DND-41 (cell line): ENCODE measurements around the gene DPF3.

Experiments used
- ATAC-seq: fragments of 200-7000 bp; cut with Tn5 transposase; 3 replicates; pipeline ENCODE4 v1.9.1; 2021; ENCODE audit warnings: low read depth; ENCODE audit not compliant: insufficient read depth
- DNase-seq: peaks from one replicate; pipeline ENCODE4 v3.0.0-alpha.2; 2020
- H2AFZ ChIP-seq: 2 replicates; pipeline ENCODE4 v1.6.0; 2012; ENCODE audit warnings: low read depth, low read length
- H3K27ac ChIP-seq: 2 replicates; pipeline ENCODE4 v1.5.1; 2012; ENCODE audit warnings: low read length, inconsistent platforms
- H3K27me3 ChIP-seq: fragments of 200-600 bp; sonication (generic); 2 replicates; pipeline ENCODE4 v1.6.0; 2012; ENCODE audit warnings: low read length, mild to moderate bottlenecking, inconsistent platforms; ENCODE audit not compliant: insufficient read depth, poor library complexity
- H3K36me3 ChIP-seq: 2 replicates; pipeline ENCODE4 v1.5.1; 2012; ENCODE audit warnings: low read length, inconsistent platforms; ENCODE audit not compliant: insufficient read depth
- H3K4me1 ChIP-seq: 2 replicates; pipeline ENCODE4 v1.5.1; 2012; ENCODE audit warnings: mild to moderate bottlenecking, low read length; ENCODE audit not compliant: insufficient read depth
- H3K4me2 ChIP-seq: 2 replicates; pipeline ENCODE4 v1.6.0; 2012; ENCODE audit warnings: mild to moderate bottlenecking, moderate library complexity, low read length, inconsistent platforms; ENCODE audit not compliant: insufficient read depth
- H3K4me3 ChIP-seq, 2 experiments: fragments of 200-600 bp in 1 of 2; shearing (Covaris generic) in 1 of 2; 2 replicates each; pipeline ENCODE4 v1.5.1; 2012 to 2016; ENCODE audit warnings: inconsistent platforms in 2 of 2, low read length in 2 of 2, mild to moderate bottlenecking in 2 of 2, low read depth in 1 of 2, moderate library complexity in 1 of 2
- H3K79me2 ChIP-seq: 2 replicates; pipeline ENCODE4 v1.6.0; 2012; ENCODE audit warnings: low read length, inconsistent platforms; ENCODE audit not compliant: insufficient read depth
- H3K9ac ChIP-seq: 2 replicates; pipeline ENCODE4 v1.6.0; 2012; ENCODE audit warnings: low read depth, mild to moderate bottlenecking, inconsistent platforms, low read length, moderate library complexity
- H3K9me3 ChIP-seq: 2 replicates; pipeline ENCODE4 v1.5.1; 2012; ENCODE audit warnings: low read length, moderate library complexity, mild to moderate bottlenecking, inconsistent platforms; ENCODE audit not compliant: insufficient read depth, severe bottlenecking
- H4K20me1 ChIP-seq: 2 replicates; pipeline ENCODE4 v1.6.0; 2012; ENCODE audit warnings: low read length; ENCODE audit not compliant: insufficient read depth
- EZH2 ChIP-seq: IDR thresholded peaks from 3 replicates; pipeline ENCODE4 v1.6.1; 2012; ENCODE audit warnings: borderline replicate concordance, low read depth, mild to moderate bottlenecking, moderate library complexity, low read length, inconsistent platforms; ENCODE audit not compliant: severe bottlenecking
- TF ChIP-seq, protein P1 (sequence below): IDR thresholded peaks from 2 replicates; pipeline ENCODE4 v1.5.1; 2012; ENCODE audit warnings: borderline replicate concordance, low read length, moderate library complexity, mild to moderate bottlenecking; ENCODE audit not compliant: poor library complexity, severe bottlenecking; ENCODE audit errors: extremely low read depth

Gene DPF3

DNA sequence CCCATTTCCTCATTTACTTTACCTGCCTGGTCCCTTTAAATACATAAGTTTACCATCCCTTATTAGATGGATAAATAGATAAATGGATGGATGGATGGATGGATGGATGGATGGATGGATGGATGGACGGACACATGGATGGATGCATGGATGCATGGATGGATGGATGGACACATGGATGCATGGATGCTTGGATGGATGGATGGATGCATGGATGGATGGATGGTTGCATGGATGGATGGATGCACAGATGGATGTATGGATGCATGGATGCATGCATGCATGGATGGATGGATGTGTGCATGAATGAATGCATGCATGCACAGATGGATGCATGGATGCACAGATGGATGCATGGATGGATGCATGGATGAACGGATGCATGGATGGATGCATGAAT, 93.6 kb downstream of the DPF3 start:
- ATAC-seq = no peak
- no peak overlapping the region for H2AFZ ChIP-seq
- no peaks in the 10 kb centered on the region for H3K79me2 ChIP-seq

DNA sequence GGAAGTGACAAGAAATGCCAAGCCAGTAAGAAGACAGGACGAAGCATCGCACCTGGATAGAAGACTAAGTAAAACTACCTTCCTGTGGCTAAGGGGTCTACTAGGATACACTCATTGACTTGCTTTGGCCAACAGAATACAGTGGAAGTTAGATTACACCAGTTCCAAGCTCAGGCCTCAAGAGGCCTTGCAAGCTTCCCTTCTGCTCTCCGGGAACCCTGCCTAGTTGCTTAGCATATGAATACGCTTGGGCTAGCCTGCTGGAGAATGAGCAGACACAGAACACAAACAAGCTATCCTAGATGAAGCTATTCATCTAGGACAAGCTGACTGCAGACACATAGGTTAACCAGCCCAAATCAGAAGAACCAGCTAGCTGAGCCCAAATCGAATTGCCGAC, 97.0 kb downstream of the DPF3 start:
- H3K79me2 ChIP-seq = no peaks in the 10 kb centered on the region
- DNase-seq (no peak), ATAC-seq (no peak)
- no peak overlapping the region for H3K9ac ChIP-seq
- no peaks in the 10 kb centered on the region for H3K9me3 ChIP-seq
- H4K20me1 ChIP-seq = no peaks in the 10 kb centered on the region
- H3K4me2 ChIP-seq = no peak overlapping the region
- no peak overlapping the region for H2AFZ ChIP-seq
- no peaks in the 10 kb centered on the region for H3K36me3 ChIP-seq
- H3K27ac ChIP-seq = no peak overlapping the region
- no peak overlapping the region for H3K4me3 ChIP-seq
- H3K27me3 ChIP-seq = no peaks in the 10 kb centered on the region
- TF ChIP-seq, protein P1, sequence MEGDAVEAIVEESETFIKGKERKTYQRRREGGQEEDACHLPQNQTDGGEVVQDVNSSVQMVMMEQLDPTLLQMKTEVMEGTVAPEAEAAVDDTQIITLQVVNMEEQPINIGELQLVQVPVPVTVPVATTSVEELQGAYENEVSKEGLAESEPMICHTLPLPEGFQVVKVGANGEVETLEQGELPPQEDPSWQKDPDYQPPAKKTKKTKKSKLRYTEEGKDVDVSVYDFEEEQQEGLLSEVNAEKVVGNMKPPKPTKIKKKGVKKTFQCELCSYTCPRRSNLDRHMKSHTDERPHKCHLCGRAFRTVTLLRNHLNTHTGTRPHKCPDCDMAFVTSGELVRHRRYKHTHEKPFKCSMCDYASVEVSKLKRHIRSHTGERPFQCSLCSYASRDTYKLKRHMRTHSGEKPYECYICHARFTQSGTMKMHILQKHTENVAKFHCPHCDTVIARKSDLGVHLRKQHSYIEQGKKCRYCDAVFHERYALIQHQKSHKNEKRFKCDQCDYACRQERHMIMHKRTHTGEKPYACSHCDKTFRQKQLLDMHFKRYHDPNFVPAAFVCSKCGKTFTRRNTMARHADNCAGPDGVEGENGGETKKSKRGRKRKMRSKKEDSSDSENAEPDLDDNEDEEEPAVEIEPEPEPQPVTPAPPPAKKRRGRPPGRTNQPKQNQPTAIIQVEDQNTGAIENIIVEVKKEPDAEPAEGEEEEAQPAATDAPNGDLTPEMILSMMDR = no peak
- TF ChIP-seq EZH2 = no peak
- no peaks in the 10 kb centered on the region for H3K4me1 ChIP-seq

More for the DNA sequence above, 93.6 kb downstream of the DPF3 start:
- DNase-seq = no peak
- no peaks in the 10 kb centered on the region for H3K9me3 ChIP-seq
- H3K36me3 ChIP-seq = no peaks in the 10 kb centered on the region
- no peaks in the 10 kb centered on the region for H4K20me1 ChIP-seq
- no peak overlapping the region for H3K27ac ChIP-seq
- no peaks in the 10 kb centered on the region for H3K27me3 ChIP-seq
- TF ChIP-seq, protein P1 = no peak
- no peak for TF ChIP-seq EZH2
- no peak overlapping the region for H3K4me2 ChIP-seq
- H3K4me1 ChIP-seq = no peaks in the 10 kb centered on the region
- no peak overlapping the region for H3K9ac ChIP-seq
- H3K4me3 ChIP-seq = no peak overlapping the region

DNA sequence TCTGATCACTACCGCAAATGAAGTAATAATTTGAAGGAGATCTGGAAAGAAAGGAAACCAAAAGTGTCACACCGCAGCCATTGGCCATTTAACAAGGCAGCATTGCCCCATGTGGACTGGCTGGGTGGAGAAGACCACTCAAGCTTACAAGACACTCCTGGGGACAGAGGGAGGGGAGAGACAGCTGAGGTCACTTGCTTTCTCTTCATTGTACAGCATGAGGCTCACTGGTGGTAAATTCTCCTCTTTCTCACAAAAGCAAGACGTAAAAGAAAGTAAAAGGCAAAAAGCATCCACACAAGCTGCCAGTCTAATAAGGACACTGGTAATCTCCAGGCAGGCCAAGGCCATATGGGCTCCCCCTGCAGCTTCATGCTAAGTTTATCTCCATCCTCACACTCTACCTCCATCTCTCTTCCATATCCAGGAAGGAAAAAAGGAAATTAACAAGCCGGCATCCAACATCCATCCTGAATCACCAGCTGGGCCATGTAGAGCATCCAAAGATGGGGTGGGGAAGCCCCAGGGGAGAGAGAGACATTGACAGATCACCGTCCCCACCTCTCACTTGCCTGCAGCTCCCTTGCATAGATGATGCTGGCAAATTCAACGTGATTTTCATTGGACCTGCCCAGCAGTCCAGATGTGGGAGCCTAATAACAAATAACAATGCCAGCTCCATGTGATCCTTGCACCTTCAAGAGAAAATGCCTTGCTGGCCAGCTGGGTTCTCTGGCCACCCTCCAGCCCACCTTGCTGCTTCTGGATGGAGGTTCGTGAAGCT, 100.6 kb downstream of the DPF3 start:
- no peak for ATAC-seq
- no peaks in the 10 kb centered on the region for H3K36me3 ChIP-seq

More for the DNA sequence above, 100.6 kb downstream of the DPF3 start:
- Histone ChIP-seq H3K27ac (no peak overlapping the region), H3K4me2 (no peak overlapping the region), H3K79me2 (no peaks in the 10 kb centered on the region), H3K9me3 (no peaks in the 10 kb centered on the region), H2AFZ (no peak overlapping the region), H3K27me3 (no peaks in the 10 kb centered on the region), H4K20me1 (no peaks in the 10 kb centered on the region), H3K9ac (no peak overlapping the region), H3K4me3 (no peak overlapping the region), H3K4me1 (no peaks in the 10 kb centered on the region)
- no peak for DNase-seq
- TF ChIP-seq, protein P1 = no peak
- no peak for TF ChIP-seq EZH2
